GM21381 (cell line): ENCODE results near the gene NGFR.

Source experiments
- ATAC-seq: cut with Tn5 transposase; IDR thresholded peaks from one replicate; pipeline ENCODE4 v1.9.1; 2021; ENCODE audit warnings: mild to moderate bottlenecking, moderate library complexity; ENCODE audit not compliant: unreplicated experiment

Gene NGFR

GRCh38 chr17:49514071-49514721 lies 19.1 kb downstream of the NGFR start:
- no peak for ATAC-seq

- ATAC-seq = peak; percentile 90
Measured at GRCh38 chr17:49515196-49515770, 20.2 kb downstream of the NGFR start.

GRCh38 chr17:49516180-49516579 lies 21.1 kb downstream of the NGFR start:
- ATAC-seq = no peak

GRCh38 chr17:49518346-49519078 lies 23.4 kb downstream of the NGFR start:
- no peak for ATAC-seq

- no peak for ATAC-seq
Measured at GRCh38 chr17:49519781-49520180, 24.7 kb downstream of the NGFR start.

- no peak for ATAC-seq
Measured at GRCh38 chr17:49520386-49521087, 25.4 kb downstream of the NGFR start.

GRCh38 chr17:49521088-49521450 lies 26.0 kb downstream of the NGFR start:
- ATAC-seq = no peak

GRCh38 chr17:49521471-49522356 lies 26.6 kb downstream of the NGFR start:
- ATAC-seq = no peak

GRCh38 chr17:49522357-49522890 lies 27.3 kb downstream of the NGFR start:
- ATAC-seq = no peak

GRCh38 chr17:49523196-49523595 lies 28.1 kb downstream of the NGFR start:
- no peak for ATAC-seq

GRCh38 chr17:49523706-49524472 lies 28.8 kb downstream of the NGFR start:
- ATAC-seq = no peak

- ATAC-seq = no peak
Measured at GRCh38 chr17:49524473-49525359, 29.6 kb downstream of the NGFR start.

- ATAC-seq = no peak
Measured at GRCh38 chr17:49525831-49526741, 31.0 kb downstream of the NGFR start.

GRCh38 chr17:49527927-49528651 lies 33.0 kb downstream of the NGFR start:
- ATAC-seq = no peak

- ATAC-seq = no peak
Measured at GRCh38 chr17:49528966-49529365, 33.9 kb downstream of the NGFR start.

- ATAC-seq = no peak
Measured at GRCh38 chr17:49530118-49530517, 35.0 kb downstream of the NGFR start.

GRCh38 chr17:49543860-49544259 lies 48.8 kb downstream of the NGFR start:
- ATAC-seq = no peak
